CD14-positive monocyte (primary cell): ENCODE data around the gene GGT7. TPM values are rescaled to one million over a fixed set of nuclear protein-coding genes. Genes with fewer than 3 reads are reported as not detected.

Source experiments
- DNase-seq, 3 donors: peaks; one replicate each; pipeline ENCODE4 v3.0.0-alpha.2; 2011 to 2022
- H2AFZ ChIP-seq: 2 replicates; pipeline ENCODE4 v1.6.0; 2012; ENCODE audit warnings: mild to moderate bottlenecking, low read depth, low read length, inconsistent platforms; ENCODE audit not compliant: insufficient read depth, poor library complexity, severe bottlenecking
- H3K27ac ChIP-seq, 2 donors: 1 replicate in 1 of 2; 2 replicates in 1 of 2; pipeline ENCODE4 v1.5.1; 2012 to 2013; ENCODE audit warnings: low read length in 2 of 2, control low read depth in 1 of 2, inconsistent platforms in 1 of 2, low read depth in 1 of 2, mild to moderate bottlenecking in 1 of 2
- H3K27me3 ChIP-seq, 2 donors: one replicate each; pipeline versions ENCODE4 v1.6.0 to v1.6.1; 2011 to 2013; ENCODE audit warnings: low read length in 2 of 2; ENCODE audit not compliant: control insufficient read depth in 2 of 2, insufficient read depth in 2 of 2
- H3K36me3 ChIP-seq, 2 donors: replicated peaks in 1 of 2; 1 replicate in 1 of 2; 2 replicates in 1 of 2; pipeline versions ENCODE4 v1.5.1 to v1.6.1; 2012 to 2013; ENCODE audit warnings: low read length in 2 of 2, control low read depth in 1 of 2, inconsistent platforms in 1 of 2, mild to moderate bottlenecking in 1 of 2; ENCODE audit not compliant: insufficient read depth in 2 of 2, control insufficient read depth in 1 of 2
- H3K4me1 ChIP-seq, 2 donors: 1 replicate in 1 of 2; 2 replicates in 1 of 2; pipeline versions ENCODE4 v1.5.1 to v1.6.1; 2012 to 2013; ENCODE audit warnings: low read length in 2 of 2, control low read depth in 1 of 2, inconsistent platforms in 1 of 2, mild to moderate bottlenecking in 1 of 2, moderate library complexity in 1 of 2; ENCODE audit not compliant: insufficient read depth in 2 of 2, control insufficient read depth in 1 of 2
- H3K4me2 ChIP-seq: replicated peaks from 2 replicates; pipeline ENCODE3; 2012; ENCODE audit warnings: low read length, moderate library complexity, mild to moderate bottlenecking; ENCODE audit not compliant: poor library complexity, severe bottlenecking; ENCODE audit errors: extremely low read depth
- H3K4me3 ChIP-seq, 3 experiments: fragments of 200-600 bp in 1 of 3; sonication (generic) in 1 of 3; replicated peaks in 1 of 3; 1 replicate in 2 of 3; 2 replicates in 1 of 3; pipeline ENCODE4 v1.5.1; 2011 to 2013; ENCODE audit warnings: low read length in 3 of 3, mild to moderate bottlenecking in 3 of 3, control low read depth in 2 of 3, low read depth in 2 of 3, inconsistent platforms in 1 of 3, moderate library complexity in 1 of 3
- H3K79me2 ChIP-seq: 2 replicates; pipeline ENCODE4 v1.6.0; 2012; ENCODE audit warnings: mild to moderate bottlenecking, control low read depth, inconsistent platforms, low read length, moderate library complexity; ENCODE audit not compliant: insufficient read depth
- H3K9ac ChIP-seq: 2 replicates; pipeline ENCODE4 v1.6.0; 2017; ENCODE audit warnings: low read length, mild to moderate bottlenecking; ENCODE audit not compliant: insufficient read depth, poor library complexity, severe bottlenecking
- H3K9me3 ChIP-seq, 2 donors: replicated peaks in 1 of 2; 1 replicate in 1 of 2; 2 replicates in 1 of 2; pipeline versions ENCODE4 v1.5.1 to v1.6.1; 2012 to 2013; ENCODE audit warnings: low read length in 2 of 2, control low read depth in 1 of 2; ENCODE audit not compliant: control insufficient read depth in 1 of 2, insufficient read depth in 1 of 2
- H4K20me1 ChIP-seq: 2 replicates; pipeline ENCODE4 v1.6.0; 2012; ENCODE audit warnings: mild to moderate bottlenecking, low read length, control low read depth, moderate library complexity; ENCODE audit not compliant: insufficient read depth
- H3K27ac Mint-ChIP-seq, 7 donors: one replicate each; pipeline ENCODE4 v1.8.0; 2020; ENCODE audit warnings: mild to moderate bottlenecking in 7 of 7, mixed read lengths in 7 of 7, moderate library complexity in 6 of 7, inconsistent platforms in 2 of 7
- H3K27me3 Mint-ChIP-seq, 3 donors: one replicate each; pipeline ENCODE4 v1.8.0; 2021 to 2022; ENCODE audit warnings: low read depth in 3 of 3, mild to moderate bottlenecking in 3 of 3, mixed read lengths in 3 of 3, moderate library complexity in 3 of 3, inconsistent platforms in 1 of 3
- H3K36me3 Mint-ChIP-seq, 2 donors: one replicate each; pipeline ENCODE4 v1.8.0; 2020; ENCODE audit warnings: mixed read lengths in 2 of 2, inconsistent platforms in 1 of 2, mild to moderate bottlenecking in 1 of 2
- H3K4me1 Mint-ChIP-seq: one replicate; pipeline ENCODE4 v1.8.0; 2020; ENCODE audit warnings: mild to moderate bottlenecking, mixed read lengths
- H3K4me3 Mint-ChIP-seq, 2 donors: one replicate each; pipeline ENCODE4 v1.8.0; 2020; ENCODE audit warnings: mild to moderate bottlenecking in 2 of 2, mixed read lengths in 2 of 2, moderate library complexity in 1 of 2
- H3K9me3 Mint-ChIP-seq, 7 donors: one replicate each; pipeline ENCODE4 v1.8.0; 2020 to 2022; ENCODE audit warnings: mixed read lengths in 7 of 7, mild to moderate bottlenecking in 6 of 7, moderate library complexity in 6 of 7, inconsistent platforms in 2 of 7
- CTCF ChIP-seq: fragments of 200-600 bp; IDR thresholded peaks from one replicate; pipeline ENCODE4 v1.8.0; 2022; ENCODE audit warnings: antibody characterized with exemption, mild to moderate bottlenecking
- WGBS: methylation state at CpG from one replicate; pipeline ENCODE4 v1.1.5; 2013; ENCODE audit warnings: missing lambda C conversion rate; ENCODE audit not compliant: insufficient coverage; 5-methylcytosine and 5-hydroxymethylcytosine counted together
- intact Hi-C, 2 donors: fragments of 100-400 bp; cut with micrococcal nuclease; formaldehyde crosslinking; loops; one replicate each; pipeline versions ENCODE4 v1.15.0 to v1.15.1; 2023
- polyA plus RNA-seq, 3 donors: library from polyadenylated mRNA; depleted of rRNA in 1 of 3; unstranded in 2 of 3; stranded (reverse) in 1 of 3; fragments of 300-500 nt in 2 of 3; fragments of >200 nt in 1 of 3; fragmentation: Illumina TruSeq in 2 of 3; gene quantifications; 1 replicate in 2 of 3; 2 replicates in 1 of 3; pipeline ENCODE4 v1.2.3, GENCODE V29; 2012 to 2021

GGT7 gene
- polyA plus RNA-seq, 3 donors = 2.1 to 10.3 (median 2.4) TPM

GRCh38 chr20:34892671-34893070 lies 20.0 kb upstream of the GGT7 start:
- H3K36me3 Mint-ChIP-seq = peaks cover 17 to 32% of the 10 kb centered on the region in 2 donors
- H3K9ac ChIP-seq = no peak overlapping the region
- no peak overlapping the region for H3K4me3 ChIP-seq
- H4K20me1 ChIP-seq = no peaks in the 10 kb centered on the region
- intact Hi-C loops = loop anchor here in 1 of 2 donors (5.0 kb wide), 1 partner anchor 65 kb away; the partner anchor contains the start of genes GSS and MYH7B
- 0% methylated on average over 1 of the region's 2 CpGs for WGBS
- H3K4me1 ChIP-seq = peaks cover 34 to 37% of the 10 kb centered on the region in 2 donors
- TF ChIP-seq CTCF = no peak
- peak overlapping the region; percentile 75 to 97 (median 92) for H3K27ac Mint-ChIP-seq
- no peak overlapping the region for H2AFZ ChIP-seq
- H3K36me3 ChIP-seq = peaks cover 0 to 15% of the 10 kb centered on the region in 2 donors
- H3K79me2 ChIP-seq = peaks cover 50% of the 10 kb centered on the region
- no peaks in the 10 kb centered on the region for H3K27me3 ChIP-seq
- H3K4me2 ChIP-seq = peak overlapping the region; percentile 16
- H3K9me3 ChIP-seq = no peaks in the 10 kb centered on the region
- no peaks in the 10 kb centered on the region for H3K9me3 Mint-ChIP-seq
- H3K27me3 Mint-ChIP-seq = peaks cover 0 to 3% (median 0%) of the 10 kb centered on the region in 3 donors
- H3K4me3 Mint-ChIP-seq = no peak overlapping the region
- peaks cover 41% of the 10 kb centered on the region for H3K4me1 Mint-ChIP-seq
- H3K27ac ChIP-seq = peak overlapping the region in 1 of 2 donors; percentile 92
- peak in 2 of 3 donors; percentile 36 to 47 for DNase-seq

GRCh38 chr20:34891166-34892062 lies 18.8 kb upstream of the GGT7 start:
- Histone ChIP-seq H3K4me2 (peak overlapping the region; percentile 38), H3K9me3 (no peaks in the 10 kb centered on the region), H4K20me1 (no peaks in the 10 kb centered on the region), H3K4me1 (peaks cover 34 to 37% of the 10 kb centered on the region in 2 donors), H3K36me3 (peaks cover 0 to 26% of the 10 kb centered on the region in 2 donors), H3K27me3 (no peaks in the 10 kb centered on the region), H3K9ac (no peak overlapping the region), H3K79me2 (peaks cover 50% of the 10 kb centered on the region), H2AFZ (no peak overlapping the region), H3K27ac (peak overlapping the region; percentile 34 to 92), H3K4me3 (peak overlapping the region in 1 of 3 experiments; percentile 7)
- H3K4me1 Mint-ChIP-seq = peaks cover 41% of the 10 kb centered on the region
- 83% methylated on average over 1 of the region's 2 CpGs for WGBS
- no peak for TF ChIP-seq CTCF
- H3K27ac Mint-ChIP-seq = peak overlapping the region; percentile 82 to 97 (median 92)
- no peak overlapping the region for H3K4me3 Mint-ChIP-seq
- H3K27me3 Mint-ChIP-seq = peaks cover 0 to 3% (median 0%) of the 10 kb centered on the region in 3 donors
- intact Hi-C loops = loop anchor here in 1 of 2 donors (2.0 to 5.0 kb wide), 2 partner anchors 15 to 66 kb away; partner anchors contain the start of genes ACSS2, GSS and MYH7B
- peak; percentile 87 to 94 (median 94) for DNase-seq
- no peaks in the 10 kb centered on the region for H3K9me3 Mint-ChIP-seq
- peaks cover 18 to 36% of the 10 kb centered on the region in 2 donors for H3K36me3 Mint-ChIP-seq
